KOPT-K1 (cell line): ENCODE measurements around the gene FUBP3.

Source experiments
- H3K27ac ChIP-seq: fragments of 200-600 bp; sonication (generic); 2 replicates; pipeline ENCODE4 v1.5.1; 2016; ENCODE audit warnings: antibody characterized with exemption, mild to moderate bottlenecking, low read depth, low read length; ENCODE audit not compliant: poor library complexity, severe bottlenecking
- H3K36me3 ChIP-seq: fragments of 200-600 bp; sonication (generic); 2 replicates; pipeline ENCODE4 v1.5.1; 2017; ENCODE audit warnings: antibody characterized with exemption, mild to moderate bottlenecking, low read length, moderate library complexity; ENCODE audit not compliant: insufficient read depth
- H3K9me3 ChIP-seq: fragments of 200-600 bp; sonication (generic); 2 replicates; pipeline ENCODE4 v1.5.1; 2017; ENCODE audit warnings: antibody characterized with exemption, low read length, mild to moderate bottlenecking; ENCODE audit not compliant: insufficient read depth, poor library complexity, severe bottlenecking

FUBP3 gene

DNA sequence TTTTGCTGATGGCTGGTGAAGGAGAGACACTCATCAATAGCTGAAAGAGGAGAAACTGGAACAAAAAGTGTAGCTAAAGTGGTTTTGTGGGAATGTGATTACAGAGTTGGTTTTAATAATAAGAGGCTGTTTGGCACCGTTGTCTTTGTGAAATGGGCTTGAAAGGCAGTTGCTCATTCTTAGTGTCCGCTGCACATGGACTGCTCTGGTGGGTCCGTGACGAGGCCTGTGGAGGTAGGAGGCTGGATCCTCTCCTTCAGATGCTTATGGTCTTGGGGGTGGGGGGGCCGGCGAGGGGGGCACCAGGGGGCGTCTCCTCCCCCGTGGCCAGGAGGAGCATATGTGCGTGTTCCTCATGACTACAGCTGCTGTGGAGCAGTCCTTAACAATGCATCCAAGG is 29.8 kb downstream of the FUBP3 start:
- H3K36me3 ChIP-seq, result peaks cover 75% of the 10 kb centered on the region
- no peak overlapping the region for H3K27ac ChIP-seq
- H3K9me3 ChIP-seq, result no peaks in the 10 kb centered on the region

DNA sequence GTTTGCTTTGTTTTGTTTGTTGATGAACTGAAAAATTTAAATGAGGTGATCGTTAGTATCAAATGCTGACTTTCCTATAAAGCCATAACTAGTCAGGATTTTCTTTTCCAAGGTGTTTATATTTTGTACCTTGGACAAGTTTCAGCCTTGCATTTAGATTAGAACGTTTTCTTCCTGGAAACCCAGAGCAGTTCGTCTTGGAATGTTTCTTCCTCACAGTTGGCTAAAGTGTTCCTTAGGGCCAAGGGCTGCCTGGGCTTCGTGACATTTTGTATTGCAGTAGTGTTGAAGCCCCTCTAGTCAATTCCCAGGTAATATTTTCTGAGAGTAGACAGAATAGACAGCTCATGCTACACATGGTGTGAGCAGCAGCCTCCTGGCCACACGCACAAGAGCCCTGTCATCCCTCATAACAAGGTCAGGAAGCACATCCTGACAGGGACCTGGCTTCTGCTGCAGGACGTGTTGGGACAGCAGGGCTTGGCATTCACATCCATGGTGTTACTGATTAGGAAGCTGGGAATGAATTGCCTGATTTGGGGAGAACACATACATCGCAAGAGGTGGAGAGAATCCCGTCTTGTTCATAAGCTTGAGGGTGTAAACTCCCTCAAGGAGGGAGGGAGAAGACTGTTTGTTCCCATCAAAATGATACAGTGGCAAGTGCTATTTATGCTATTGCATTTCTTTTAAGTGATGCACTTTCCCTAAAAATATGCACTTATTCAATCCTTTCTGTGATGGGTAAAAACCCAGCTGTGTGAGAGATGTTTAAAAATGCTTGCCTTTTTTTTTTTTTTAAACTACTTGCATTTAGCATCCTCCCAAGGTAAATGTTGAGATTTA is 31.7 kb downstream of the FUBP3 start:
- Histone ChIP-seq H3K36me3 (peaks cover 84% of the 10 kb centered on the region), H3K9me3 (no peaks in the 10 kb centered on the region), H3K27ac (no peak overlapping the region)

- H3K9me3 ChIP-seq, result no peaks in the 10 kb centered on the region
- peaks cover 100% of the 10 kb centered on the region for H3K36me3 ChIP-seq
- no peak overlapping the region for H3K27ac ChIP-seq
Measured at GRCh38 chr9:130616451-130616850, 37.1 kb downstream of the FUBP3 start.

DNA sequence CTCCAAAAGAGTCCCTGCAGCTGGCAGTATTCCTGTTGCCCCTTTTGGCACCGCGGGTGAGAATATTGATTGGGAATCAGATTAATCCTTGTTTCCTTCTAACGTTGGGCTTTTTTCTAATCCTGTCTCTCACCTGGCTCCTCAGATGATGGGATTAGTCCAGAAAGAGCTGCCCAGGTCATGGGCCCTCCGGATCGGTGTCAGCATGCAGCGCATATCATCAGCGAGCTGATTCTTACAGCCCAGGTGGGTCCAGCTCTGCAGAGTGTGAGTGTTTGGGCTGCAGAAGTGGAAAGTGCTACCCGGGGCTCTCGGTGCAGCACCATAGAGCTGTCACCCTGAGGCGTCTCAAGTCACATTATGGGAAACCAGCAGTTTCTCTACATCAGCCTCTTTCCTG is 44.1 kb downstream of the FUBP3 start:
- H3K36me3 ChIP-seq, result peaks cover 94% of the 10 kb centered on the region
- H3K9me3 ChIP-seq, result no peaks in the 10 kb centered on the region

DNA sequence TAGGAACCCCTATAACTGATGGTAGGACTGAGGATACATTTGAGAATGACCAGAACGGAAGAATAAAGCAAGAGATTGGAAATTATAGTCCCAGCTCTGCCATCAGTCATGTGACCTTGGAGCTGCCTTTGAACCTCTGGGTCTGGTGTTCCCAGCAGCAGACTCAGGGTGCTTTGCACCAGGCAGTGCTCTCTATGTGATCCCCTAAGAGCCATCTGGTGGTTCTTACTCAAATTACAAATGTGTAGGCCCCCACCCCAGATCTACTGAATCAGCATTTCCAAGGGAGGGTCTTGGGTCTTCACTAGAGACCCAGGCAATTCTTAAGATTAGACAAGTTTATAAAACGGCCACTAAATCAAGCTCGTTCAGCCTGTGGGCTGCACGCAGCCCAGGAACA is 44.8 kb downstream of the FUBP3 start:
- Histone ChIP-seq H3K27ac (no peak overlapping the region), H3K9me3 (no peaks in the 10 kb centered on the region), H3K36me3 (peaks cover 90% of the 10 kb centered on the region)

More for the DNA sequence above, 44.1 kb downstream of the FUBP3 start:
- no peak overlapping the region for H3K27ac ChIP-seq

DNA sequence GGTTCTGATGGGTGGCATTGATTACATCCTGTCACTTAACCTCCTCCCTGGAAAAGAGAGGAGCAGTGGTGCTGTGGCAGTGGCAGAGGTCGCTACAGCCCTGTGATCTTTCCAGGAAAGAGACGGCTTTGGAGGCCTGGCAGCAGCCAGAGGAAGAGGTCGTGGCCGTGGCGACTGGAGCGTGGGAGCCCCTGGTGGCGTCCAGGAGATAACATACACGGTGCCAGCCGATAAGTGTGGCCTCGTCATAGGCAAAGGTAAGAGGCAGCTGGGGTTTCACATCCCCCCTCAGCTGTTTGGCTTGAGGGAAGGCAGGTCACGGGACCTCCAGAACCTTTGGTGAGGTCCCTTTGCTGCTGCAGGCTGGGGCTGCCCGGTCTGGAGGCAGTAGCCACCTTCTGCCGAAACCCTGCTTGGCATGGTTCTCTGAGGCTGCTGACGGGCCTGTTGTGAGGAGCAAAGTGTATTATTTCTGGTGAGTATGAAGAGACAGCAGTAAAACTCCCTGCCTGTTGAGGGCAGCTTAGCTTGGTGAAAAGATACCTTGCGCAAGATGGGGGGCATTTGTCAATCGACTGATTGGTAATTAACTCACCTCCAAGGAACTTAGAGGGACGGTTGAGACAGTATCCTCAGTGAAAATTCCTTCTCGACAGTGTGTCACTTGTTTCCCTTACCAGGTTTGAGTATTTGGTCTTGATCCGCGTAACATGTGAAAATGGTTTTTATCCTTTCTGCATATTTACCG is 47.0 kb downstream of the FUBP3 start:
- no peaks in the 10 kb centered on the region for H3K9me3 ChIP-seq
- H3K36me3 ChIP-seq, result peaks cover 90% of the 10 kb centered on the region
- H3K27ac ChIP-seq, result no peak overlapping the region

DNA sequence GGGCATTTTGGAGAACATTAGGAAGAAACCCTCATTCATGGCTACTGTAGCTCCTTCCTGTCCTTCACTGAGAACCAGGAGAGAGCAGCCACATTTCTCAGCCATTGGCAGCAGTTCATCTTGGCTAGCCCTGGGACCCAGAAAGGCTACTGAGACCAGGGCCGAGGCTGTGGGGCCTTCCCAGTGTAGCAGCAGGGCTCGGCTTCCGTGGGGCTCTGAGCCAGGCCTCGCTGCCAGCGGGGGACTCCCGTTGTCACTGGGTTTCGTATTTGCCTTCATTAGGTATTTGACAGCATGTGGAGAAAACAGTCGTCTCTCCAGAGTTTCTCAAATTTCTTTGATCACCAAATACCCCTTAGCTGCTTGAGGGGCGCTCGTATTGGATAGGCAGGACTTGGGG is 47.7 kb downstream of the FUBP3 start:
- no peaks in the 10 kb centered on the region for H3K9me3 ChIP-seq
- H3K36me3 ChIP-seq, result peaks cover 93% of the 10 kb centered on the region
- H3K27ac ChIP-seq, result no peak overlapping the region

GRCh38 chr9:130627896-130628792 is 48.8 kb downstream of the FUBP3 start:
- H3K36me3 ChIP-seq, result peaks cover 97% of the 10 kb centered on the region
- no peaks in the 10 kb centered on the region for H3K9me3 ChIP-seq
- H3K27ac ChIP-seq, result no peak overlapping the region

DNA sequence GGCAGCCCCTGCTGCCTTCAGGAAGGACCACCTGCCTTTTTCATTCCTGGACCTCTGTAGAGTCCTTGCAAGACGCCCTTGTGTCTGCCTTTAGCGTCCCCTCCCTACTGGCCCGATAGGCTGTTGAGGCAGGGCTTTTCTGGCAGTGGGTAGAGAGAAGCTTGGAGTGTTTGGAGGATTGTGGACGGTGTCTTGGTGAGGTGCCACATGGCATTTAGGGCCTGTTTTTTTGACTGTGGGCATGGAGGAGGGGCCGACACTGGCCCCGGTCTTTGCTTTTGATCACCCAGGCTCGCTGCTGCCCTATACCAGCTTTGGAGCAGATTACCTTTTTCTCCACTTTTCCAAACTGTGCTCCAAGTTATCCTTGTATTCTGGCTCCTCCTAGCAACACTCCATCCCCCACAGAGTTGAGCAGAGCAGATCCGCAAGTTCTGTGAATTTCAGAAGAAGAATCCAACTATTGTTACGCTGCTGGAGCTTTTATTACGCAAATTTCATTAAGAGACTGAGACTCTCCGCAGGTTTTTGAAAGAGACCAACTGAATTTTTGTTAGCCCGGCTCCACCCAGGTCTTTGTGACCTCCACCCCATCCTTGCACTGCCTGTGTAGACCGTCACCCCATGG is 50.2 kb downstream of the FUBP3 start:
- no peaks in the 10 kb centered on the region for H3K9me3 ChIP-seq
- no peak overlapping the region for H3K27ac ChIP-seq
- peaks cover 97% of the 10 kb centered on the region for H3K36me3 ChIP-seq

- no peaks in the 10 kb centered on the region for H3K9me3 ChIP-seq
- no peak overlapping the region for H3K27ac ChIP-seq
- peaks cover 97% of the 10 kb centered on the region for H3K36me3 ChIP-seq
Measured at GRCh38 chr9:130630071-130630450, 50.7 kb downstream of the FUBP3 start.

GRCh38 chr9:130630506-130631330 is 51.3 kb downstream of the FUBP3 start:
- H3K36me3 ChIP-seq, result peaks cover 97% of the 10 kb centered on the region
- no peaks in the 10 kb centered on the region for H3K9me3 ChIP-seq
- no peak overlapping the region for H3K27ac ChIP-seq

- Histone ChIP-seq H3K27ac (no peak overlapping the region), H3K9me3 (no peaks in the 10 kb centered on the region), H3K36me3 (peaks cover 97% of the 10 kb centered on the region)
Measured at GRCh38 chr9:130631331-130632080, 52.1 kb downstream of the FUBP3 start.

DNA sequence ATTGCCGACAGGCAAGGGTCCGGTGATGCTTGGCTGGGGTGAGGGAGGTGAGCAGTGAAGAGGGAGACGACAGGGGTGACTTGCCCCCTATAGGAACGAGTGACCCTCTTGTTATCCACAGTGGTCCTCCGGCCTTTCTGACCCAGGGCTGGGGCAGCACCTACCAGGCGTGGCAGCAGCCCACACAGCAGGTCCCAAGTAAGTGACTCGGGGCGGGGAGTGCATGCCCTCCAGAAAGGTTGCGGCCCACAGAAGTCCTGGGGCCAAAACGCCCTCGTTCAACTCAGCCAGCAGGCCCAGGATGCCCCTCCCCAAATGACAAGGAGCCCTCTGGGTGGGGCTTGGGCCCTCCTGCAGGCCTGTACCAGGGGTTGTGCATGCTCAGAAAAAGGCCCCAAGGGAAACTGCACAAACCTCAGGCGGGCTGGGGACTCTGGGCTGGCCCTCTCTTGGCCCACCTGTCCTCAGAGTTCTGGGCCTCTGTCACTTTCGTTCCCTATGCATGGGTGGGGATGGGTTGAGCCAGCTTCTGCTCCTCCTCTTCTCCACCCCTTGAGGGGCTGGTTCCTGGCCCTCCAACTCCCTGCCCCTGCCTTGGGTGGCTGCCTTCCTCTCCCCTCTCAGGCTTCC is 52.8 kb downstream of the FUBP3 start:
- peaks cover 95% of the 10 kb centered on the region for H3K36me3 ChIP-seq

More for the DNA sequence above, 52.8 kb downstream of the FUBP3 start:
- no peak overlapping the region for H3K27ac ChIP-seq
- no peaks in the 10 kb centered on the region for H3K9me3 ChIP-seq
